Astrocyte (in vitro differentiated cells and primary cell): ENCODE data around the gene AKAP13. TPM values are rescaled to one million over a fixed set of nuclear protein-coding genes. Genes with fewer than 3 reads are reported as not detected.

Experiments
- DNase-seq: peaks from one replicate; pipeline ENCODE4 v3.0.0-alpha.2; 2010; ENCODE audit warnings: low read depth
- FAIRE-seq: peaks from 2 replicates; lab custom pipeline; 2011; peaks lifted over from hg19 to GRCh38; lab: Jason Lieb, UNC
- H2AFZ ChIP-seq: 2 replicates; pipeline ENCODE4 v1.6.0; 2012; ENCODE audit warnings: low read depth, low read length, inconsistent platforms
- H3K27ac ChIP-seq: 2 replicates; pipeline ENCODE4 v1.5.1; 2011; ENCODE audit warnings: low read depth, low read length, inconsistent platforms
- H3K27me3 ChIP-seq: 2 replicates; pipeline ENCODE4 v1.6.0; 2011; ENCODE audit warnings: low read length, inconsistent platforms; ENCODE audit not compliant: insufficient read depth
- H3K36me3 ChIP-seq: 2 replicates; pipeline ENCODE4 v1.5.1; 2011; ENCODE audit warnings: low read length, inconsistent platforms; ENCODE audit not compliant: insufficient read depth
- H3K4me1 ChIP-seq: 2 replicates; pipeline ENCODE4 v1.5.1; 2011; ENCODE audit warnings: low read length, inconsistent platforms; ENCODE audit not compliant: insufficient read depth
- H3K4me2 ChIP-seq: 2 replicates; pipeline ENCODE4 v1.6.0; 2012; ENCODE audit warnings: low read length, inconsistent platforms
- H3K4me3 ChIP-seq: 2 replicates; pipeline ENCODE4 v1.5.1; 2011; ENCODE audit warnings: low read depth, mild to moderate bottlenecking, low read length, inconsistent platforms; ENCODE audit not compliant: insufficient read depth
- H3K79me2 ChIP-seq: 2 replicates; pipeline ENCODE4 v1.6.0; 2012; ENCODE audit warnings: mild to moderate bottlenecking, low read length, inconsistent platforms; ENCODE audit not compliant: insufficient read depth
- H3K9ac ChIP-seq: 2 replicates; pipeline ENCODE4 v1.6.0; 2012; ENCODE audit warnings: mild to moderate bottlenecking, low read length, inconsistent platforms
- H3K9me3 ChIP-seq: 2 replicates; pipeline ENCODE4 v1.5.1; 2012; ENCODE audit warnings: low read depth, mild to moderate bottlenecking, low read length, inconsistent platforms; ENCODE audit not compliant: insufficient read depth
- H4K20me1 ChIP-seq: 2 replicates; pipeline ENCODE4 v1.6.0; 2012; ENCODE audit warnings: low read length, inconsistent platforms; ENCODE audit not compliant: insufficient read depth
- H3K27ac Mint-ChIP-seq: one replicate; pipeline ENCODE4 v1.8.0; 2021; ENCODE audit warnings: mild to moderate bottlenecking, mixed read lengths; ENCODE audit not compliant: unreplicated experiment
- H3K27me3 Mint-ChIP-seq: one replicate; pipeline ENCODE4 v1.8.0; 2021; ENCODE audit warnings: low read depth, mixed read lengths; ENCODE audit not compliant: unreplicated experiment
- H3K36me3 Mint-ChIP-seq: one replicate; pipeline ENCODE4 v1.8.0; 2021; ENCODE audit warnings: low read depth, mixed read lengths; ENCODE audit not compliant: unreplicated experiment
- H3K4me1 Mint-ChIP-seq: one replicate; pipeline ENCODE4 v1.8.0; 2021; ENCODE audit warnings: low read depth, mixed read lengths; ENCODE audit not compliant: unreplicated experiment
- H3K4me3 Mint-ChIP-seq: one replicate; pipeline ENCODE4 v1.8.0; 2021; ENCODE audit warnings: mild to moderate bottlenecking, moderate library complexity, mixed read lengths; ENCODE audit not compliant: unreplicated experiment
- H3K9me3 Mint-ChIP-seq: one replicate; pipeline ENCODE4 v1.8.0; 2021; ENCODE audit warnings: mild to moderate bottlenecking, mixed read lengths; ENCODE audit not compliant: unreplicated experiment
- EZH2 ChIP-seq: IDR thresholded peaks from 2 replicates; pipeline ENCODE4 v1.6.1; 2012; ENCODE audit warnings: mild to moderate bottlenecking, low read length, inconsistent platforms; ENCODE audit not compliant: insufficient read depth
- total RNA-seq: library from RNA; stranded (reverse); gene quantifications from 2 replicates; pipeline ENCODE4 v1.2.1, GENCODE V29; 2021
- TF ChIP-seq, protein P1 (sequence below): IDR thresholded peaks from 2 replicates; pipeline ENCODE4 v1.5.1; 2011; ENCODE audit warnings: low read depth, mild to moderate bottlenecking, inconsistent platforms, low read length, moderate library complexity; ENCODE audit not compliant: insufficient read depth

AKAP13 gene
- total RNA-seq, 1 donor from 2014 or later, result 98.2 TPM

DNA sequence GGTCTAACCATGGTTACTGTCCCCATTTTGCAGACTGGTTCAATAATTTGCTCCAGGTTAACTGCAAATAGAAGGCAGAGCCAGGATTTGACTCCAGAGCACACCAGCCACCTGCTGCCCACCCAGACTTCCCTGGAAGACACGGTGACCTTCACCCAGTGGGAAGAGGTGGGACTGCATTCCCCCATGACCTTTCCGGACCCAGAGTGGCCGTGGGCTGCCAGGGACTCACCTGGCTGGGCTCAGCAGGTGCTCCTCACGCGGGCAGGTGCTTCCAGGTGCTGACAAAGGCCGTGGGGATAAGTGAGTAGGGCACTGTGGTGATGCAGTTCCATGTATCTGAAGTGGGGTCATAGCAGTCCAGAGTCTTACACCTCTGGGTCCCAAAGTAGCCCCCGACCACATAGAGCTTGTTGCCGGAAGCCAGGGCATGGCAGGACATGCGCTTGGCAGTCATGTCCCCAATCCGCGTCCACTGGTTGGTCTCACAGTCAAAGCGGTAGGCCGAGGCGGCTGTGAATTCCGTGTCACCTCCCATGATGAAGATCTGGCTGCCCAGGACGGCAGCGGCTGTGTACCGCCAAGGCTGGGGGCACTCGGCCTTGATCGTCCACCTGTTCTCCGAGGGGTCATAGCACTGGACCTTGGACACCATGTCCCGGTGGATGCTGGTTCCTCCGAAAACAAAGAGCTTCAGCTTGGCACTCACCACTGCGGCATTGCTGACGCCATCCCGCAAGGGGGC is 387.6 kb downstream of the AKAP13 start:
- no peak overlapping the region for H3K4me3 Mint-ChIP-seq
- peaks cover 35% of the 10 kb centered on the region for H3K4me1 ChIP-seq
- H3K9ac ChIP-seq, result no peak overlapping the region
- peaks cover 80% of the 10 kb centered on the region for H3K79me2 ChIP-seq
- FAIRE-seq (no peak), DNase-seq (no peak)
- H3K27me3 ChIP-seq, result no peaks in the 10 kb centered on the region
- H3K27ac ChIP-seq, result no peak overlapping the region
- peaks cover 19% of the 10 kb centered on the region for H3K4me1 Mint-ChIP-seq
- no peak overlapping the region for H3K27ac Mint-ChIP-seq
- H3K4me2 ChIP-seq, result no peak overlapping the region
- peaks cover 2% of the 10 kb centered on the region for H3K9me3 Mint-ChIP-seq
- H4K20me1 ChIP-seq, result peaks cover 90% of the 10 kb centered on the region
- H3K36me3 ChIP-seq, result no peaks in the 10 kb centered on the region
- H3K4me3 ChIP-seq, result no peak overlapping the region
- TF ChIP-seq EZH2, result no peak
- TF ChIP-seq, protein P1, sequence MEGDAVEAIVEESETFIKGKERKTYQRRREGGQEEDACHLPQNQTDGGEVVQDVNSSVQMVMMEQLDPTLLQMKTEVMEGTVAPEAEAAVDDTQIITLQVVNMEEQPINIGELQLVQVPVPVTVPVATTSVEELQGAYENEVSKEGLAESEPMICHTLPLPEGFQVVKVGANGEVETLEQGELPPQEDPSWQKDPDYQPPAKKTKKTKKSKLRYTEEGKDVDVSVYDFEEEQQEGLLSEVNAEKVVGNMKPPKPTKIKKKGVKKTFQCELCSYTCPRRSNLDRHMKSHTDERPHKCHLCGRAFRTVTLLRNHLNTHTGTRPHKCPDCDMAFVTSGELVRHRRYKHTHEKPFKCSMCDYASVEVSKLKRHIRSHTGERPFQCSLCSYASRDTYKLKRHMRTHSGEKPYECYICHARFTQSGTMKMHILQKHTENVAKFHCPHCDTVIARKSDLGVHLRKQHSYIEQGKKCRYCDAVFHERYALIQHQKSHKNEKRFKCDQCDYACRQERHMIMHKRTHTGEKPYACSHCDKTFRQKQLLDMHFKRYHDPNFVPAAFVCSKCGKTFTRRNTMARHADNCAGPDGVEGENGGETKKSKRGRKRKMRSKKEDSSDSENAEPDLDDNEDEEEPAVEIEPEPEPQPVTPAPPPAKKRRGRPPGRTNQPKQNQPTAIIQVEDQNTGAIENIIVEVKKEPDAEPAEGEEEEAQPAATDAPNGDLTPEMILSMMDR, result no peak
- H3K27me3 Mint-ChIP-seq, result no peaks in the 10 kb centered on the region
- no peaks in the 10 kb centered on the region for H3K9me3 ChIP-seq
- peaks cover 16% of the 10 kb centered on the region for H3K36me3 Mint-ChIP-seq
- H2AFZ ChIP-seq, result no peak overlapping the region

DNA sequence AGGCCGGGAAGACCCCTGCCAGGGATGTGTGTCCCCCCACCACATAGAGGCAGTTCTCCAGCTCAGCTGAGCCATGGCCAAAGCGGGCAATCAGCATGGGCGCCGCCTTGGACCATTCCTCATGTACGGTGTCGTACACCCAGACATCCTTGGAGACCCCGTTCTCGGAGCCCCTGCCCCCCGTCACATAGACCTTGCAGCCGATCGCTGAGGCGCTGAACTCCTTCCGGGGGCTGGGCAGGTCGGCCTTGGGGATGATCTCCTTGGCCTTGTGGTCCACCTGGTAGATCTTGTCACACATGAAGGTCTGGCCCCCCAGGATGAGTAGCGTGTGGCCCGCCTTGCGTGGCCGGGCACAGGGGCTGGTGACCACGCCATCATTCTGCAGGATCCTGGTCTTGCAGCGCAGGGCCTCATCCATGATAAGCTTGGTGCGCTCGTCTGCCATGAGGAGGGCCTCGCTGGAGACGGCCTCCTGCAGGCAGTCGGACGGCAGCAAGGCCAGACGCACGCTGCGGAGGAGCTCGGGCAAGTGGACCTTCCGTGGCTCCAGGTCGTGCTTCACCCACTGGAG is 388.3 kb downstream of the AKAP13 start:
- H3K27me3 Mint-ChIP-seq, result no peaks in the 10 kb centered on the region
- Histone ChIP-seq H3K4me2 (no peak overlapping the region), H4K20me1 (peaks cover 91% of the 10 kb centered on the region), H2AFZ (no peak overlapping the region), H3K27me3 (no peaks in the 10 kb centered on the region), H3K36me3 (no peaks in the 10 kb centered on the region), H3K4me3 (no peak overlapping the region), H3K27ac (no peak overlapping the region), H3K9ac (no peak overlapping the region), H3K4me1 (peaks cover 31% of the 10 kb centered on the region), H3K79me2 (peaks cover 81% of the 10 kb centered on the region), H3K9me3 (no peaks in the 10 kb centered on the region)
- DNase-seq (no peak), FAIRE-seq (no peak)
- H3K4me1 Mint-ChIP-seq, result peaks cover 17% of the 10 kb centered on the region
- TF ChIP-seq, protein P1, result no peak
- TF ChIP-seq EZH2, result no peak
- peaks cover 14% of the 10 kb centered on the region for H3K36me3 Mint-ChIP-seq
- H3K9me3 Mint-ChIP-seq, result peaks cover 2% of the 10 kb centered on the region
- no peak overlapping the region for H3K4me3 Mint-ChIP-seq
- H3K27ac Mint-ChIP-seq, result no peak overlapping the region
